ENCODE measurements around the gene FCRL4.

- TF ChIP-seq TCF12 (IDR thresholded peaks at IDR 0.05; ENCODE audit: low read depth): no peak
- no peak for TF ChIP-seq TAF1 (IDR thresholded peaks at IDR 0.05; ENCODE audit: low read depth)
- TF ChIP-seq YY1 (IDR thresholded peaks at IDR 0.05; ENCODE audit: low read depth): no peak
- no peak for TF ChIP-seq RAD21 (IDR thresholded peaks at IDR 0.05; ENCODE audit: low read depth)
- no peak for TF ChIP-seq EP300 (IDR thresholded peaks at IDR 0.05; ENCODE audit: borderline replicate concordance)
- no peak for TF ChIP-seq USF1 (IDR thresholded peaks at IDR 0.05)
- TF ChIP-seq REST (IDR thresholded peaks at IDR 0.05; ENCODE audit: low read depth): no peak
- TF ChIP-seq FOXM1 (IDR thresholded peaks at IDR 0.05; ENCODE audit: borderline replicate concordance, low read depth): no peak
- TF ChIP-seq NFIC (IDR thresholded peaks at IDR 0.05): no peak
- TF ChIP-seq CREB1 (IDR thresholded peaks at IDR 0.05; ENCODE audit: low read depth): no peak
- no peak for TF ChIP-seq TEAD4 (IDR thresholded peaks at IDR 0.05)
- TF ChIP-seq ZBTB7A (IDR thresholded peaks at IDR 0.05; ENCODE audit: low read depth): no peak
Observed at GRCh38 chr1:157624471-157624870, 26.6 kb upstream of the FCRL4 start.

Data from Ishikawa (cell line).